ENCODE data around the gene ZNF581.

DNA sequence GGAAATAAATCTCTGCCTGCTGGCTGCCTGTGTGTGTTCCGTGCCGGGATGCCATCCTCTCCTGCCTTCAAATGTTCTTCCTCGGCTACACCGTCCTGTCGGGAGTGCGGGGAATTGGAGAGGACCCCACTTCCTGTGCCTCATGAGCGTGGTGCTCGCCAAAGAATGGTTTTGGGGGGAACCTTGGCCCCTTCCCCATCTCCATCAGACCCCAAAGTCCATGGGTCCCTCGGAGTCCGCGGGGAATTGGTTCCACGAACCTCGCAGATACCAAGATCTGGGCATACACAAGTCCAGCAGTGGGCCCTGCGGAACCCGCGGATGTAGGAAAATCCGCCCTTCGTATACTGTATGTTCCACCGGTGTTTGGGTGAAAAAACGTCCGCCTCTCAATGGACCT is 40.3 kb upstream of the ZNF581 start:
- TF ChIP-seq, protein P1, sequence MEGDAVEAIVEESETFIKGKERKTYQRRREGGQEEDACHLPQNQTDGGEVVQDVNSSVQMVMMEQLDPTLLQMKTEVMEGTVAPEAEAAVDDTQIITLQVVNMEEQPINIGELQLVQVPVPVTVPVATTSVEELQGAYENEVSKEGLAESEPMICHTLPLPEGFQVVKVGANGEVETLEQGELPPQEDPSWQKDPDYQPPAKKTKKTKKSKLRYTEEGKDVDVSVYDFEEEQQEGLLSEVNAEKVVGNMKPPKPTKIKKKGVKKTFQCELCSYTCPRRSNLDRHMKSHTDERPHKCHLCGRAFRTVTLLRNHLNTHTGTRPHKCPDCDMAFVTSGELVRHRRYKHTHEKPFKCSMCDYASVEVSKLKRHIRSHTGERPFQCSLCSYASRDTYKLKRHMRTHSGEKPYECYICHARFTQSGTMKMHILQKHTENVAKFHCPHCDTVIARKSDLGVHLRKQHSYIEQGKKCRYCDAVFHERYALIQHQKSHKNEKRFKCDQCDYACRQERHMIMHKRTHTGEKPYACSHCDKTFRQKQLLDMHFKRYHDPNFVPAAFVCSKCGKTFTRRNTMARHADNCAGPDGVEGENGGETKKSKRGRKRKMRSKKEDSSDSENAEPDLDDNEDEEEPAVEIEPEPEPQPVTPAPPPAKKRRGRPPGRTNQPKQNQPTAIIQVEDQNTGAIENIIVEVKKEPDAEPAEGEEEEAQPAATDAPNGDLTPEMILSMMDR (IDR thresholded peaks at IDR 0.05): no peak
- no peak for TF ChIP-seq TCF12 (IDR thresholded peaks at IDR 0.05)
- TF ChIP-seq GABPA (IDR thresholded peaks at IDR 0.05; ENCODE audit: low read depth): no peak
- TF ChIP-seq TAF1 (IDR thresholded peaks at IDR 0.05; ENCODE audit: borderline replicate concordance, low read depth, low read length): no peak
- no peak for TF ChIP-seq POLR2AphosphoS5 (IDR thresholded peaks at IDR 0.05; ENCODE audit: low read depth, low read length)
- TF ChIP-seq, protein P2, sequence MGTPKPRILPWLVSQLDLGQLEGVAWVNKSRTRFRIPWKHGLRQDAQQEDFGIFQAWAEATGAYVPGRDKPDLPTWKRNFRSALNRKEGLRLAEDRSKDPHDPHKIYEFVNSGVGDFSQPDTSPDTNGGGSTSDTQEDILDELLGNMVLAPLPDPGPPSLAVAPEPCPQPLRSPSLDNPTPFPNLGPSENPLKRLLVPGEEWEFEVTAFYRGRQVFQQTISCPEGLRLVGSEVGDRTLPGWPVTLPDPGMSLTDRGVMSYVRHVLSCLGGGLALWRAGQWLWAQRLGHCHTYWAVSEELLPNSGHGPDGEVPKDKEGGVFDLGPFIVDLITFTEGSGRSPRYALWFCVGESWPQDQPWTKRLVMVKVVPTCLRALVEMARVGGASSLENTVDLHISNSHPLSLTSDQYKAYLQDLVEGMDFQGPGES (IDR thresholded peaks at IDR 0.05; ENCODE audit: low read depth, low read length): no peak
- TF ChIP-seq RFX5 (IDR thresholded peaks at IDR 0.05; ENCODE audit: low read length): no peak

Measured in SK-N-SH (cell line).